AG20443 (cell line): ENCODE measurements around the gene SLC8A2.

Source experiments
- DNase-seq: peaks from one replicate; pipeline ENCODE4 v3.0.0; 2012; ENCODE audit warnings: low spot score, mixed read lengths

Gene SLC8A2

GRCh38 chr19:47459477-47459876 lies 12.2 kb downstream of the SLC8A2 start:
- no peak for DNase-seq

- no peak for DNase-seq
These were observed 13.0 kb downstream of the SLC8A2 start for GRCh38 chr19:47458672-47459071.

- DNase-seq: no peak
These were observed 14.8 kb downstream of the SLC8A2 start for GRCh38 chr19:47456721-47457474.

- DNase-seq: no peak
These were observed 21.2 kb downstream of the SLC8A2 start for GRCh38 chr19:47450478-47450877.

GRCh38 chr19:47448360-47448727 lies 23.3 kb downstream of the SLC8A2 start:
- DNase-seq: no peak

- DNase-seq: peak; percentile 65
These were observed 24.0 kb downstream of the SLC8A2 start for GRCh38 chr19:47447470-47448359.

- no peak for DNase-seq
These were observed 24.9 kb downstream of the SLC8A2 start for GRCh38 chr19:47446534-47447469.

GRCh38 chr19:47445937-47446402 lies 25.7 kb downstream of the SLC8A2 start:
- DNase-seq: peak; percentile 45

- no peak for DNase-seq
These were observed 26.2 kb downstream of the SLC8A2 start for GRCh38 chr19:47445527-47445926.

- DNase-seq: no peak
These were observed 27.3 kb downstream of the SLC8A2 start for GRCh38 chr19:47444388-47444821.

- no peak for DNase-seq
These were observed 28.4 kb downstream of the SLC8A2 start for GRCh38 chr19:47443331-47443730.

GRCh38 chr19:47438793-47439220 lies 32.9 kb downstream of the SLC8A2 start:
- no peak for DNase-seq

GRCh38 chr19:47437500-47437899 lies 34.2 kb downstream of the SLC8A2 start:
- no peak for DNase-seq

GRCh38 chr19:47436712-47437401 lies 34.8 kb downstream of the SLC8A2 start:
- DNase-seq: peak; percentile 81

- no peak for DNase-seq
These were observed 35.7 kb downstream of the SLC8A2 start for GRCh38 chr19:47435883-47436417.

- no peak for DNase-seq
These were observed 36.5 kb downstream of the SLC8A2 start for GRCh38 chr19:47435196-47435595.

GRCh38 chr19:47434088-47434487 lies 37.6 kb downstream of the SLC8A2 start:
- DNase-seq: no peak

- DNase-seq: no peak
These were observed 38.6 kb downstream of the SLC8A2 start for GRCh38 chr19:47433121-47433520.

GRCh38 chr19:47432499-47432898 lies 39.2 kb downstream of the SLC8A2 start:
- DNase-seq: no peak

GRCh38 chr19:47432091-47432490 lies 39.6 kb downstream of the SLC8A2 start:
- no peak for DNase-seq
